Activated naive CD8-positive, alpha-beta T cell treated with anti-CD3 and anti-CD28 coated beads, Interleukin-2, amount 50 U/mL, for 16 hours (primary cell): Measurements from ENCODE around the gene NEUROD2.

Experiments
- DNase-seq: peaks from one replicate; pipeline ENCODE4 v3.0.0-alpha.2; 2020; ENCODE audit warnings: low read depth, low spot score

Gene NEUROD2

GRCh38 chr17:39580082-39580468 lies 27.6 kb downstream of the NEUROD2 start:
- DNase-seq, result no peak

- no peak for DNase-seq
Observed at GRCh38 chr17:39579318-39580081, 28.2 kb downstream of the NEUROD2 start.

- no peak for DNase-seq
Observed at GRCh38 chr17:39578272-39578671, 29.4 kb downstream of the NEUROD2 start.

- DNase-seq, result no peak
Observed at GRCh38 chr17:39576187-39576586, 31.5 kb downstream of the NEUROD2 start.

GRCh38 chr17:39573447-39574298 lies 34.0 kb downstream of the NEUROD2 start:
- no peak for DNase-seq

- DNase-seq, result no peak
Observed at GRCh38 chr17:39572121-39572520, 35.6 kb downstream of the NEUROD2 start.

- DNase-seq, result no peak
Observed at GRCh38 chr17:39569126-39569525, 38.6 kb downstream of the NEUROD2 start.

- no peak for DNase-seq
Observed at GRCh38 chr17:39568702-39569101, 39.0 kb downstream of the NEUROD2 start.

- DNase-seq, result no peak
Observed at GRCh38 chr17:39566094-39566850, 41.4 kb downstream of the NEUROD2 start.

- no peak for DNase-seq
Observed at GRCh38 chr17:39564211-39564848, 43.4 kb downstream of the NEUROD2 start.

- DNase-seq, result no peak
Observed at GRCh38 chr17:39563476-39563875, 44.2 kb downstream of the NEUROD2 start.

- DNase-seq, result no peak
Observed at GRCh38 chr17:39562976-39563375, 44.7 kb downstream of the NEUROD2 start.

GRCh38 chr17:39562395-39562794 lies 45.3 kb downstream of the NEUROD2 start:
- DNase-seq, result no peak

- no peak for DNase-seq
Observed at GRCh38 chr17:39556423-39556822, 51.3 kb downstream of the NEUROD2 start.

- no peak for DNase-seq
Observed at GRCh38 chr17:39555368-39555767, 52.4 kb downstream of the NEUROD2 start.
